KMS-11 (cell line): ENCODE data around the gene JAGN1.
"Not testable (repeated sequence)": the region's sequence is repeated elsewhere in the genome, so short reads cannot be mapped to it uniquely, and the experiment has no call there.

Experiments
- H2AFZ ChIP-seq: fragments of 200-600 bp; sonication (generic); 2 replicates; pipeline ENCODE4 v1.6.1; 2016; ENCODE audit warnings: antibody characterized with exemption, mixed run types, low read depth
- H3K27ac ChIP-seq: fragments of 200-600 bp; sonication (generic); 2 replicates; pipeline ENCODE4 v1.6.1; 2016; ENCODE audit warnings: mild to moderate bottlenecking, mixed run types
- H3K27me3 ChIP-seq: fragments of 200-600 bp; sonication (generic); 2 replicates; pipeline ENCODE4 v1.6.1; 2017; ENCODE audit warnings: mild to moderate bottlenecking, low read depth, mixed run types, moderate library complexity; ENCODE audit not compliant: insufficient read depth
- H3K36me3 ChIP-seq: fragments of 200-600 bp; sonication (generic); 2 replicates; pipeline ENCODE4 v1.6.1; 2017; ENCODE audit warnings: mild to moderate bottlenecking, mixed run types; ENCODE audit not compliant: insufficient read depth
- H3K4me1 ChIP-seq: fragments of 200-600 bp; sonication (generic); 2 replicates; pipeline ENCODE4 v1.6.1; 2016; ENCODE audit warnings: mild to moderate bottlenecking, low read depth, mixed run types; ENCODE audit not compliant: poor library complexity, severe bottlenecking
- H3K4me2 ChIP-seq: fragments of 200-600 bp; sonication (generic); 2 replicates; pipeline ENCODE4 v1.7.0; 2016; ENCODE audit warnings: mild to moderate bottlenecking, mixed run types
- H3K4me3 ChIP-seq: fragments of 200-600 bp; sonication (generic); IDR thresholded peaks from 2 replicates; pipeline ENCODE4 v1.6.1; 2017; ENCODE audit warnings: low read depth, low read length, mixed read lengths; ENCODE audit not compliant: insufficient read depth
- H3K79me2 ChIP-seq: fragments of 200-600 bp; sonication (generic); 2 replicates; pipeline ENCODE4 v1.6.1; 2016; ENCODE audit warnings: low read depth, mixed run types; ENCODE audit not compliant: insufficient read depth
- H3K9ac ChIP-seq: fragments of 200-600 bp; sonication (generic); 2 replicates; pipeline ENCODE4 v1.6.1; 2016; ENCODE audit warnings: mild to moderate bottlenecking, mixed run types
- H4K20me1 ChIP-seq: fragments of 200-600 bp; sonication (generic); 2 replicates; pipeline ENCODE4 v1.6.1; 2016; ENCODE audit warnings: mild to moderate bottlenecking, mixed run types; ENCODE audit not compliant: insufficient read depth
- CTCF ChIP-seq: fragments of 200-600 bp; sonication (generic); conservative IDR thresholded peaks from 2 replicates; pipeline ENCODE4 v1.6.1; 2017; ENCODE audit warnings: low read depth, mild to moderate bottlenecking, antibody characterized with exemption, low read length, moderate library complexity, mixed read lengths

The JAGN1 gene

GRCh38 chr3:9893739-9894138 lies 3.3 kb downstream of the JAGN1 start:
- no peak overlapping the region for H2AFZ ChIP-seq
- H4K20me1 ChIP-seq: no peaks in the 10 kb centered on the region
- no peak overlapping the region for H3K4me2 ChIP-seq
- no peak overlapping the region for H3K27ac ChIP-seq
- no peaks in the 10 kb centered on the region for H3K36me3 ChIP-seq
- no peaks in the 10 kb centered on the region for H3K27me3 ChIP-seq
- TF ChIP-seq CTCF: no peak
- H3K9ac ChIP-seq: no peak overlapping the region
- H3K79me2 ChIP-seq: peaks cover 21% of the 10 kb centered on the region
- H3K4me1 ChIP-seq: peaks cover 51% of the 10 kb centered on the region
- no peak overlapping the region for H3K4me3 ChIP-seq

- not testable (repeated sequence) for H2AFZ ChIP-seq, H3K9ac ChIP-seq, H3K27me3 ChIP-seq, H3K4me2 ChIP-seq, H3K27ac ChIP-seq, H4K20me1 ChIP-seq, H3K36me3 ChIP-seq, H3K4me3 ChIP-seq
- Histone ChIP-seq H3K79me2 (peaks cover 19% of the 10 kb centered on the region), H3K4me1 (peaks cover 48% of the 10 kb centered on the region)
Observed at GRCh38 chr3:9895715-9896114, 5.3 kb downstream of the JAGN1 start.

- Histone ChIP-seq H3K4me1 (peaks cover 48% of the 10 kb centered on the region), H3K4me2 (peak overlapping the region; percentile 25; the same call in 1 of the 2 replicates)
- not testable (repeated sequence) for H3K79me2 ChIP-seq, H3K36me3 ChIP-seq, H2AFZ ChIP-seq, H3K4me3 ChIP-seq, H3K27ac ChIP-seq, H4K20me1 ChIP-seq, H3K27me3 ChIP-seq, H3K9ac ChIP-seq
Observed at GRCh38 chr3:9896755-9897407, 6.5 kb downstream of the JAGN1 start.

- Histone ChIP-seq H3K9ac (no peak overlapping the region), H3K36me3 (no peaks in the 10 kb centered on the region), H4K20me1 (no peaks in the 10 kb centered on the region), H3K27me3 (no peaks in the 10 kb centered on the region), H3K4me1 (peaks cover 48% of the 10 kb centered on the region), H3K4me3 (no peak overlapping the region), H3K27ac (peak overlapping the region; percentile 22; the same call in 1 of the 2 replicates), H3K4me2 (peak overlapping the region; percentile 25; the same call in 1 of the 2 replicates), H3K79me2 (0 out of 2 replicates have a peak, but pooled peaks cover 4% of the 10 kb centered on the region), H2AFZ (no peak overlapping the region)
- TF ChIP-seq CTCF: no peak
Observed at GRCh38 chr3:9897408-9898372, 7.3 kb downstream of the JAGN1 start.

- Histone ChIP-seq H3K27ac (peak overlapping the region; percentile 22; the same call in 1 of the 2 replicates), H3K4me2 (no peak overlapping the region), H3K9ac (no peak overlapping the region), H3K4me1 (peaks cover 46% of the 10 kb centered on the region), H3K36me3 (no peaks in the 10 kb centered on the region), H4K20me1 (no peaks in the 10 kb centered on the region), H3K79me2 (no peaks in the 10 kb centered on the region), H3K27me3 (no peaks in the 10 kb centered on the region), H3K4me3 (no peak overlapping the region), H2AFZ (no peak overlapping the region)
- no peak for TF ChIP-seq CTCF
Observed at GRCh38 chr3:9898467-9899241, 8.2 kb downstream of the JAGN1 start.
